ENCODE results near the gene MXD1. TPM values are rescaled to one million over a fixed set of nuclear protein-coding genes. Genes with fewer than 3 reads are reported as not detected.

MXD1 gene
- total and polyA plus RNA-seq, 2 of the 4 experiments (the other 2 are of a cell fraction), result 2.0 to 3.7 TPM

DNA sequence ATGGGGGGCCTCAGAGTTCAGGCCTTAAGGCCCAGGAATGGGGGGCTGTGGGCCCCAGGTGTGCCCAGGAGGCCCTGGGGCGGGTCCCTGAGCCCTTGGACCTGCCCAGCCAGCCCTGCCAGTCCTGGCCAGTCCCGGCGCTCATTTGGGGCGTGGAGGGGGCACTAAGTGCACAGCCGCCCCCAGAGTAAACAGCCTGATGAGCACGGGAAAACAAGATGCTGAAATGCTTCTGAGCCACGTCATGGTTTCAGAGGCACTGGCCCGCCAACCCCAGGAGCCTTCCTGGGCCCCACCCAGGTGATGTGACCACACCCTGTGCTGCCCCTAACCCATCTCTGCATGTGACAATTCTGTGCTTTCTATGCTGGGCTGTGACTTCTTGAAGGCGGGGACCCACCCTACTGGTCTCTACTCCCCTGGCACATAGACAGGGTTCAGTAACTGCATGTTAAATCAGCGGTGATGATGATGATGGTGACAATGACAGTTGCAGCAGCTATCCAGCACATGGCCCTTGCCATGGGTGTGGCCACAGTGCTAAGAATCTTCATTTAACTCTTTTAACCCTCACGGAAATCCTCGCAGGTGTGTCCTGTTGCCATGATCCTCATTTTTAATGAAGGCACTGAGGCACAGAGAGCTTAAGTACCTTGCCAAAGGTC lies 74.7 kb downstream of the MXD1 start:
- Histone ChIP-seq H3K9ac (ENCODE audit: low read depth, low read length) (no peak overlapping the region), H3K9me3 (ENCODE audit: control insufficient read depth, insufficient read depth, low read length) (no peaks in the 10 kb centered on the region), H3K56ac (ENCODE audit: extremely low read depth, insufficient read depth, low read length) (no peak overlapping the region), H3K18ac (ENCODE audit: low read depth, low read length) (no peak overlapping the region), H4K5ac (ENCODE audit: low read depth, low read length) (no peak overlapping the region), H3K23ac (ENCODE audit: low read depth, low read length) (no peak overlapping the region), H2BK120ac (ENCODE audit: low read depth, low read length) (no peak overlapping the region), H2BK20ac (ENCODE audit: low read depth, low read length) (no peak overlapping the region), H2AFZ (replicated peaks; ENCODE audit: low read length, poor library complexity) (no peak overlapping the region), H3K9me1 (ENCODE audit: insufficient read depth, low read length) (no peaks in the 10 kb centered on the region), H2AK5ac (ENCODE audit: low read depth, low read length) (no peak overlapping the region), H2BK15ac (ENCODE audit: low read depth, low read length) (no peak overlapping the region), H3K36me3 (ENCODE audit: control insufficient read depth, insufficient read depth, low read length) (no peaks in the 10 kb centered on the region), H3K4ac (ENCODE audit: low read depth, low read length) (no peak overlapping the region), H4K20me1 (ENCODE audit: insufficient read depth, low read length) (no peaks in the 10 kb centered on the region), H4K8ac (ENCODE audit: low read depth in 2 of 2, low read length in 2 of 2) (no peak overlapping the region), H3K4me3 (ENCODE audit: insufficient read depth, low read depth, low read length) (no peak overlapping the region), H3K27ac (ENCODE audit: insufficient read depth, low read length) (no peak overlapping the region), H3K14ac (replicated peaks; ENCODE audit: low read depth, low read length) (no peak overlapping the region), H2BK5ac (ENCODE audit: low read depth, low read length, poor library complexity, severe bottlenecking) (no peak overlapping the region), H3K4me1 (ENCODE audit: control insufficient read depth, insufficient read depth, low read length) (no peaks in the 10 kb centered on the region), H3K27me3 (ENCODE audit: control insufficient read depth, insufficient read depth, low read length) (no peaks in the 10 kb centered on the region), H2AK9ac (replicated peaks; ENCODE audit: low read depth, low read length, poor library complexity) (no peak overlapping the region), H3K79me1 (ENCODE audit: low read depth in 1 of 2, low read length in 2 of 2) (no peaks in the 10 kb centered on the region), H3K4me2 (ENCODE audit: low read depth, low read length) (no peak overlapping the region), H4K91ac (ENCODE audit: insufficient read depth, low read depth, low read length) (no peak overlapping the region)
- no peak for DNase-seq
- TF ChIP-seq CHD1 (IDR thresholded peaks at IDR 0.05; ENCODE audit: low read depth, low read length) (no peak), CEBPB (IDR thresholded peaks at IDR 0.05; ENCODE audit: low read depth, low read length) (no peak), RCOR1 (IDR thresholded peaks at IDR 0.05; ENCODE audit: insufficient replicate concordance, low read length) (no peak), SMC3 (IDR thresholded peaks at IDR 0.05; ENCODE audit: low read depth, low read length) (no peak), RFX5 (IDR thresholded peaks at IDR 0.05; ENCODE audit: low read depth, low read length) (no peak), POLR2A (IDR thresholded peaks at IDR 0.05; ENCODE audit: low read depth, low read length) (no peak), RAD21 (IDR thresholded peaks at IDR 0.05; ENCODE audit: low read length) (no peak), MAZ (IDR thresholded peaks at IDR 0.05; ENCODE audit: borderline replicate concordance, low read depth, low read length) (no peak), MXI1 (IDR thresholded peaks at IDR 0.05; ENCODE audit: borderline replicate concordance, low read depth, low read length) (no peak), NFE2L2 (IDR thresholded peaks at IDR 0.05; ENCODE audit: low read depth, low read length) (no peak), BHLHE40 (IDR thresholded peaks at IDR 0.05; ENCODE audit: low read depth, low read length) (no peak), FOS (IDR thresholded peaks at IDR 0.05; ENCODE audit: low read depth, low read length) (no peak), MAFK (IDR thresholded peaks at IDR 0.05; ENCODE audit: low read depth, low read length) (no peak)
- TF ChIP-seq, protein P1, sequence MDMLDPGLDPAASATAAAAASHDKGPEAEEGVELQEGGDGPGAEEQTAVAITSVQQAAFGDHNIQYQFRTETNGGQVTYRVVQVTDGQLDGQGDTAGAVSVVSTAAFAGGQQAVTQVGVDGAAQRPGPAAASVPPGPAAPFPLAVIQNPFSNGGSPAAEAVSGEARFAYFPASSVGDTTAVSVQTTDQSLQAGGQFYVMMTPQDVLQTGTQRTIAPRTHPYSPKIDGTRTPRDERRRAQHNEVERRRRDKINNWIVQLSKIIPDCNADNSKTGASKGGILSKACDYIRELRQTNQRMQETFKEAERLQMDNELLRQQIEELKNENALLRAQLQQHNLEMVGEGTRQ (IDR thresholded peaks at IDR 0.05; ENCODE audit: low read depth, low read length), result no peak
- TF ChIP-seq, protein P2, sequence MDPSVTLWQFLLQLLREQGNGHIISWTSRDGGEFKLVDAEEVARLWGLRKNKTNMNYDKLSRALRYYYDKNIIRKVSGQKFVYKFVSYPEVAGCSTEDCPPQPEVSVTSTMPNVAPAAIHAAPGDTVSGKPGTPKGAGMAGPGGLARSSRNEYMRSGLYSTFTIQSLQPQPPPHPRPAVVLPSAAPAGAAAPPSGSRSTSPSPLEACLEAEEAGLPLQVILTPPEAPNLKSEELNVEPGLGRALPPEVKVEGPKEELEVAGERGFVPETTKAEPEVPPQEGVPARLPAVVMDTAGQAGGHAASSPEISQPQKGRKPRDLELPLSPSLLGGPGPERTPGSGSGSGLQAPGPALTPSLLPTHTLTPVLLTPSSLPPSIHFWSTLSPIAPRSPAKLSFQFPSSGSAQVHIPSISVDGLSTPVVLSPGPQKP (IDR thresholded peaks at IDR 0.05; ENCODE audit: borderline replicate concordance, low read depth, low read length), result no peak
- TF ChIP-seq, protein P3, sequence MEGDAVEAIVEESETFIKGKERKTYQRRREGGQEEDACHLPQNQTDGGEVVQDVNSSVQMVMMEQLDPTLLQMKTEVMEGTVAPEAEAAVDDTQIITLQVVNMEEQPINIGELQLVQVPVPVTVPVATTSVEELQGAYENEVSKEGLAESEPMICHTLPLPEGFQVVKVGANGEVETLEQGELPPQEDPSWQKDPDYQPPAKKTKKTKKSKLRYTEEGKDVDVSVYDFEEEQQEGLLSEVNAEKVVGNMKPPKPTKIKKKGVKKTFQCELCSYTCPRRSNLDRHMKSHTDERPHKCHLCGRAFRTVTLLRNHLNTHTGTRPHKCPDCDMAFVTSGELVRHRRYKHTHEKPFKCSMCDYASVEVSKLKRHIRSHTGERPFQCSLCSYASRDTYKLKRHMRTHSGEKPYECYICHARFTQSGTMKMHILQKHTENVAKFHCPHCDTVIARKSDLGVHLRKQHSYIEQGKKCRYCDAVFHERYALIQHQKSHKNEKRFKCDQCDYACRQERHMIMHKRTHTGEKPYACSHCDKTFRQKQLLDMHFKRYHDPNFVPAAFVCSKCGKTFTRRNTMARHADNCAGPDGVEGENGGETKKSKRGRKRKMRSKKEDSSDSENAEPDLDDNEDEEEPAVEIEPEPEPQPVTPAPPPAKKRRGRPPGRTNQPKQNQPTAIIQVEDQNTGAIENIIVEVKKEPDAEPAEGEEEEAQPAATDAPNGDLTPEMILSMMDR (conservative IDR thresholded peaks at IDR 0.05; ENCODE audit: low read depth, low read length), result no peak
- 78% methylated on average over 4 of the region's 12 CpGs; no CpG with 5 or more reads in 1 of the 2 experiments for WGBS, 2 experiments (ENCODE audit: extremely low coverage in 2 of 2, insufficient read length in 1 of 2)
- BruUV-seq (replicated peaks), result no TSS peak
- dilution Hi-C loops (cut with HindIII; ENCODE audit: low sequenced_read_pairs, unreplicated experiment), result no loop called here
- in situ Hi-C loops (cut with MboI; ENCODE audit: low sequenced_read_pairs), result no loop called here
- POLR2A ChIA-PET (ENCODE audit: unreplicated experiment), result no interaction called here
- intact Hi-C loops (cut with micrococcal nuclease), result no loop called here
- CTCF ChIA-PET, result no interaction called here
- ATAC-seq (ENCODE audit: low read depth), result no peak
